Keratinocyte (primary cell): ENCODE results near the gene OPRL1.

Experiments used
- CTCF ChIP-seq, 3 experiments: IDR thresholded peaks in 1 of 3; conservative IDR thresholded peaks in 1 of 3; optimal IDR thresholded peaks in 1 of 3; 2 replicates in 2 of 3; 3 replicates in 1 of 3; pipeline versions ENCODE3 to v1.5.1; 2011; ENCODE audit warnings: low read length in 3 of 3, mild to moderate bottlenecking in 3 of 3, moderate library complexity in 2 of 3, control low read depth in 1 of 3, inconsistent platforms in 1 of 3; ENCODE audit not compliant: insufficient read depth in 2 of 3; ENCODE audit errors: extremely low read depth in 1 of 3
- EZH2 ChIP-seq: IDR thresholded peaks from one replicate; pipeline ENCODE4 v1.6.1; 2012; ENCODE audit warnings: inconsistent platforms, mild to moderate bottlenecking, low read length, moderate library complexity

GRCh38 chr20:64110411-64111068 is 30.7 kb downstream of the OPRL1 start:
- no peak for TF ChIP-seq CTCF (optimal IDR thresholded peaks at IDR 0.05 in 1 of 3, IDR thresholded peaks at IDR 0.05 in 1 of 3, conservative IDR thresholded peaks at IDR 0.05 in 1 of 3; ENCODE audit: extremely low read depth in 1 of 3, insufficient read depth in 2 of 3, low read length in 3 of 3)
- no peak for TF ChIP-seq EZH2
